ENCODE measurements around the gene WWP2. TPM values are rescaled to one million over a fixed set of nuclear protein-coding genes. Genes with fewer than 3 reads are reported as not detected.
"Not testable (repeated sequence)": the region's sequence is repeated elsewhere in the genome, so short reads cannot be mapped to it uniquely, and the experiment has no call there.

WWP2 gene
- total RNA-seq, 1 experiment from 2014 or later: 21.5 TPM

- no peak for DNase-seq (ENCODE audit: low read depth)
These were observed 32.4 kb downstream of the WWP2 start for GRCh38 chr16:69794486-69794885.

GRCh38 chr16:69796285-69797118 is 34.4 kb downstream of the WWP2 start:
- DNase-seq (ENCODE audit: low read depth): peak; percentile 56

- no peak for DNase-seq (ENCODE audit: low read depth)
These were observed 36.3 kb downstream of the WWP2 start for GRCh38 chr16:69798466-69798865.

GRCh38 chr16:69799611-69800031 is 37.5 kb downstream of the WWP2 start:
- peak; percentile 50 for DNase-seq (ENCODE audit: low read depth)

- DNase-seq (ENCODE audit: low read depth): no peak
These were observed 42.2 kb downstream of the WWP2 start for GRCh38 chr16:69804297-69804696.

GRCh38 chr16:69806776-69807175 is 44.6 kb downstream of the WWP2 start:
- not testable (repeated sequence) for DNase-seq (ENCODE audit: low read depth)

- no peak for DNase-seq (ENCODE audit: low read depth)
These were observed 50.5 kb downstream of the WWP2 start for GRCh38 chr16:69812688-69813014.

GRCh38 chr16:69814078-69814477 is 51.9 kb downstream of the WWP2 start:
- no peak for DNase-seq (ENCODE audit: low read depth)

GRCh38 chr16:69814561-69814960 is 52.4 kb downstream of the WWP2 start:
- no peak for DNase-seq (ENCODE audit: low read depth)

GRCh38 chr16:69815216-69815883 is 53.2 kb downstream of the WWP2 start:
- DNase-seq (ENCODE audit: low read depth): not testable (repeated sequence)

- DNase-seq (ENCODE audit: low read depth): no peak
These were observed 54.9 kb downstream of the WWP2 start for GRCh38 chr16:69816996-69817395.

- no peak for DNase-seq (ENCODE audit: low read depth)
These were observed 56.9 kb downstream of the WWP2 start for GRCh38 chr16:69818891-69819545.

GRCh38 chr16:69820926-69821541 is 58.9 kb downstream of the WWP2 start:
- DNase-seq (ENCODE audit: low read depth): peak; percentile 66

- DNase-seq (ENCODE audit: low read depth): no peak
These were observed 59.7 kb downstream of the WWP2 start for GRCh38 chr16:69821844-69822173.

GRCh38 chr16:69822174-69822935 is 60.2 kb downstream of the WWP2 start:
- no peak for DNase-seq (ENCODE audit: low read depth)

GRCh38 chr16:69823831-69824563 is 61.9 kb downstream of the WWP2 start:
- DNase-seq (ENCODE audit: low read depth): no peak

- DNase-seq (ENCODE audit: low read depth): not testable (repeated sequence)
These were observed 62.5 kb downstream of the WWP2 start for GRCh38 chr16:69824564-69825142.

GRCh38 chr16:69827524-69827923 is 65.4 kb downstream of the WWP2 start:
- DNase-seq (ENCODE audit: low read depth): no peak

- no peak for DNase-seq (ENCODE audit: low read depth)
These were observed 67.2 kb downstream of the WWP2 start for GRCh38 chr16:69829338-69829737.

GRCh38 chr16:69830146-69830533 is 68.0 kb downstream of the WWP2 start:
- DNase-seq (ENCODE audit: low read depth): no peak
